Subcutaneous adipose tissue (tissue), 4 donors: ENCODE measurements around the gene STPG1. TPM values are rescaled to one million over a fixed set of nuclear protein-coding genes. Genes with fewer than 3 reads are reported as not detected.

ENCODE experiments used
- total RNA-seq, 4 donors: library from RNA; depleted of rRNA; stranded (reverse); fragments of >200 nt; gene quantifications; one replicate each; pipeline ENCODE4 v1.1.0, GENCODE V29; 2016
- TF ChIP-seq, protein P1 (sequence below): fragments of 450-650 bp; IDR thresholded peaks from one replicate; pipeline ENCODE4 v1.5.1; 2016; ENCODE audit warnings: low read depth, mild to moderate bottlenecking, control low read depth, antibody characterized with exemption, moderate library complexity

Gene STPG1
- total RNA-seq, 4 donors from 2014 or later = 1.5 to 5.5 (median 3.1) TPM

DNA sequence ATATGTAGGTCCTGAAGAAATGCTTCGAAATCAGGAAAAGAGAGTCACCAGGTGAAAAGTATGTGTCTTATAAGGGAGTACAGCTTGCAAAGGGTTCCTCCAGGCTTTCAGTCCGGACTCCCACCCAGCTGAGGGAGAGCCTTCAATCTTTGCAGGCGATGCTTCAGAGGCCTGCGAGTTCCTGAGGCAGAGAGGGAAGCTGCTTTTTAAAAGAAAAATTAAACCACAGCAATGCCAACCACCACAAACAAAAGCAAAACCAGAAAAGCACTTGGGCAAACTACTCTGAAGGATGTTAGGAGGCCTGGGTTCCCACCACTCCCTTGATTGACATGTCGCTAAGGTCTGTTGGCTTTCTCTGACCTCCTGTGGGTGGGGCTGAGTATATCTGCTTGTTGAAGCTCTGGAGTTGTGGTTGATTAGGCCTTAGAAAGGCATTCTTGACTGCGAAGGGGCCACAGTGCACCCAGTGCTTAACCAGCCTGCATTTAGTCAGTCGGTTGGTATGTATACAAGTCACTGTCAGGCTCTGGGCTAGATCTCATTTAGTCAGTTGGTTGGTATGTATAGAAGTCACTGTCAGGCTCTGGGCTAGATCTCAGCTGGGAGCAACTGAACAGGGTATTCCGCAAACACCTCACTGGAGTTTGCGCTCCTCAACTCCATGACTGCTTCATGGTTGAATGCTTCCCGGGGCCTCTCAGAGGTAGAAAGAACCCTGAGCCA lies 3.2 kb upstream of the STPG1 start:
- TF ChIP-seq, protein P1, sequence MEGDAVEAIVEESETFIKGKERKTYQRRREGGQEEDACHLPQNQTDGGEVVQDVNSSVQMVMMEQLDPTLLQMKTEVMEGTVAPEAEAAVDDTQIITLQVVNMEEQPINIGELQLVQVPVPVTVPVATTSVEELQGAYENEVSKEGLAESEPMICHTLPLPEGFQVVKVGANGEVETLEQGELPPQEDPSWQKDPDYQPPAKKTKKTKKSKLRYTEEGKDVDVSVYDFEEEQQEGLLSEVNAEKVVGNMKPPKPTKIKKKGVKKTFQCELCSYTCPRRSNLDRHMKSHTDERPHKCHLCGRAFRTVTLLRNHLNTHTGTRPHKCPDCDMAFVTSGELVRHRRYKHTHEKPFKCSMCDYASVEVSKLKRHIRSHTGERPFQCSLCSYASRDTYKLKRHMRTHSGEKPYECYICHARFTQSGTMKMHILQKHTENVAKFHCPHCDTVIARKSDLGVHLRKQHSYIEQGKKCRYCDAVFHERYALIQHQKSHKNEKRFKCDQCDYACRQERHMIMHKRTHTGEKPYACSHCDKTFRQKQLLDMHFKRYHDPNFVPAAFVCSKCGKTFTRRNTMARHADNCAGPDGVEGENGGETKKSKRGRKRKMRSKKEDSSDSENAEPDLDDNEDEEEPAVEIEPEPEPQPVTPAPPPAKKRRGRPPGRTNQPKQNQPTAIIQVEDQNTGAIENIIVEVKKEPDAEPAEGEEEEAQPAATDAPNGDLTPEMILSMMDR = no peak

DNA sequence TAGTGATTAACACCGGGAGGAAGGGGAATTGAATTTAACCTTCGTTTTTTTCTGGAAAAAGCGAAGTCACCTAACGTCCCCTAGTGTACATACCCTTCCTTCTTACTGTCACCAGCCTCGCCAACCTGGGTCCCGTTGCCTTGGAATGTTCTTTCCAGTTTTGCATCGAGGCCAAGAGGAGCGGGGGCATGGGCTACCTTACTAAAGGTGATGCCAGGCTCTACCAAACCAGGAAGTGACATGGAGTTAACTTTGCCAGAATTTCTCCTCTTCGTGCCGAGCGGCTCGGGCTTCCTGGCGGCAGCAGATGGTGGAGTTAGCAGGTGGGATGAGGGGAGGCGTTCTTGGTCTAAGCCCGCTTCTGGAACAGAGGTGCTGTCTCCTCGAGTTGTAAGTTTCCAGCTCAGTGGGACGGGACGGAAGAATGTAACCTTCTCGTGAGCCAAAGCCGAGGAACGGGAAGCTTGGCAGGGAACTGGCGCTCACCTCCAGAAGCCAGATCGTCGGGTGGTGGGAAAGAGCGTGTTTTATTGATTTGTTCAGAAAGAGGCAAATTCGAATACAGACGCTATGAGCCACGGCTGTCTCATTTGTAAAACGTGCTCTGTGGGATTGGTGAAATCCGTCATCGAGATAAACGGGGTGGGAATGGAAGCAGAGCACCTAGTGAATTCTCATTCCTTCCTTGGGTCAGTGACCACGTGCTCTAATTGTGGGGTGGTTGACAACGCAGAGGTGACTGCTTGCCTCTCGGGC lies 2.5 kb upstream of the STPG1 start:
- TF ChIP-seq, protein P1 = no peak

DNA sequence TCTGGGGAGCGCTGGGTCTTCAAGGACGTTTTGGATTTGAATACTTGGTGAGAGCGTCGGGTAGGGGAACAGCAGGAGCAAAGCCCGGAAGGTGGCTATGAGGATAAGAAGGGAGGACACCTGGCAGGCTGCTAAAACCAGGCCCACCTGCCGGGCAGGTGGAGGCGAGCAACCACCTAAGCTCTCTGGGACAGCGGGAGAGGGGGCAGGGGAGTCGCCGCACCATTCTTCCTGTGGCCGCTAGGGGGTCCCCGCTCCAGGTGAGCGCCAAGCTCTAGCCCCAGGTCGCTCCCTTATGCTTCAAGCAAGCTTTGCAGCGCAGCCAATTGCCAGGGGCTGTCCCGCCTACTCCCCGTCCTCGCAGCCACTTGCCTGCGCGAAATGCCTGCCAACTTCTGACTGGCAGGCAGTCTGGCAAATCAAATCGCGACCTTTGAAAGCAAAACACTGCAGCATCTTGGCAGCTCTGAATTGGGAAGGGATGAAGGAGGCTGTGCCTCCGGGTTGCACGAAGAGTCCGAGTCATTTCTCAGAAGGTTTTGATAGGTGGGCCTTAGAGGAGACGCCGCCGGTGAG lies 1.8 kb upstream of the STPG1 start, which contains the start of gene NIPAL3:
Gene NIPAL3, plus strand, starts transcription at position 469 of the 576 bp plus-strand sequence. CDS start 3,746 bp downstream, outside the sequence.
- TF ChIP-seq, protein P1 = no peak

DNA sequence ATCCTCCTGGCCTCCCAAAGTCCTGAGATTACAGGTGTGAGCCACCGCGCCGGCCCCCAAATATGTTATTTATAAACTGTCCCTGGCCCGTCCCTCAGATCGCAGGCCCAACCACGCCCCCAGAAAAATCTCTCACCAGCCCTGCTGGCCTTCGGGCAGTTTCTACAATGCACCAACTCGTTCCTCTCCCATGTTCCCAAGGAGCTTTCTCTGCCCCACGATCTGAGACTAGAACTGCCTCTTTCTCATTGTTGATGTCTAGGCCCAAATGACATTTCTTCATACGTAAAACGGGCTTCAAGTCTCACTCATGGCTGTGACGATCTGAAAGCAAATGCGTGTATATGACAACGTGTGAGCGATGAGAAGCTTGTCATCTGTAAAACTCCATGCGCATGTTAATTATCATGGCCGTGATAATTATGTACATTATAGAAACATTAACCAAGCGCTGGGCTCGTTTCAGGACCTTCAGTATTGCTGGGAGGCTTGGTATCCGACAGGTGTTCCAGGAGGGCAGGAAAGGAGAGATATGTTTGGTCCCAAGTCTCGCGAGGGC lies 1.3 kb upstream of the STPG1 start:
- TF ChIP-seq, protein P1 = no peak

DNA sequence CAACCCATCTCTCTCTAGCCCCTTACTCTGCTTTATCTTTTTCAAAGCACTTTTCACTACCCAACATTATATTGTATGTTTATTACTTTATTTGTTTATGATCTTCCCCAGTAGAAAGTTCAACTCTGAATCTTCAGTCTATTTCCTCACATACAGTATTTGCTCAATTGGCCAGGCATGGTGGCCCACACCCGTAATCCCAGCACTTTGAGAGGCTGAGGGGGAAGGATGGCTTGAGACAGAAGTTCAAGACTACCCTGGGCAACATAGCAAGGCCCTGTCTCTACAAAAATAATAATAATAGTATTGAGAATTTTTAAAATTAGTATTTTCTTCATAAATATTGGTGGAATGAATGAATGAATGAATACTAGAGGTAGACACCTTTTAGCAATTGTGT lies 1.2 kb downstream of the STPG1 start:
- TF ChIP-seq, protein P1 = no peak

DNA sequence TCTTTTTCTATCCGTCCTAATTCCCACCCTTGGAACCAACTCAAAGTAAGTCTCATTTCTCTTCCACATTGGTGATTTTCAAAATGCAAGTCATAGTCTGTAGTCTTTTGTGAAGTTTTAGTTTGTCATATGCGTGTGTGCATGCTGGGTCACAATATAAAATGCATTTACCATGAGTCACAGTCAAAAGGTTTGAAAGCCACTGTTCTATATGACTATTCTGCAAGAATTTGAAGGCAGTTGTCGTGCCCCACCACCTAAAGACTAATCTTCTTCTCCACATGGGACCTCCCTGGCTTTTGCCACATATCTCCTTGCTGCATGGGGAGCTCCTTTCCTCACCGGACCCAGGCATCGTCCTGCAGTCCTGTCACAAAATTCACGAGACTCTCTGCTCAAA lies 1.6 kb downstream of the STPG1 start:
- TF ChIP-seq, protein P1 = no peak

DNA sequence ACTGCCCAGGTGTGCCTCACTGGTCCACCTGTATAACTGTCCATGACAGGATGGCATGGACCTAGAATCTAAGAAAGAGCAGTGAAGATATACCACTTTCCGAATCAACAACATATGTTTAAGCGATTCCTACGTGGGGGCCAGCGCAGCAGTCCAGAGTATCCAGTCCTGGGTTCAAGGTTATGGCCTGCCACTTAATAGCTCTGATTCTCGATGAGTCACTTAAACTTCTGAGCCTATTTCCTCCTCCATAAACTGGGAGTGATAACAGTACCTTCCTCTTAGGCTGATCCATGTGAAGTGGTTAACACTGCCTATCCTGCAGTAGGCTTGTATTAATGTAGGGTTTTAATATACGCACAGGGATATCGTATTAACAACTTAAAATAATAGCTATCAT lies 2.8 kb downstream of the STPG1 start:
- TF ChIP-seq, protein P1 = no peak
